ENCODE results near the gene ACYP1.
"Not testable (repeated sequence)": the region's sequence is repeated elsewhere in the genome, so short reads cannot be mapped to it uniquely, and the experiment has no call there.

The ACYP1 gene

DNA sequence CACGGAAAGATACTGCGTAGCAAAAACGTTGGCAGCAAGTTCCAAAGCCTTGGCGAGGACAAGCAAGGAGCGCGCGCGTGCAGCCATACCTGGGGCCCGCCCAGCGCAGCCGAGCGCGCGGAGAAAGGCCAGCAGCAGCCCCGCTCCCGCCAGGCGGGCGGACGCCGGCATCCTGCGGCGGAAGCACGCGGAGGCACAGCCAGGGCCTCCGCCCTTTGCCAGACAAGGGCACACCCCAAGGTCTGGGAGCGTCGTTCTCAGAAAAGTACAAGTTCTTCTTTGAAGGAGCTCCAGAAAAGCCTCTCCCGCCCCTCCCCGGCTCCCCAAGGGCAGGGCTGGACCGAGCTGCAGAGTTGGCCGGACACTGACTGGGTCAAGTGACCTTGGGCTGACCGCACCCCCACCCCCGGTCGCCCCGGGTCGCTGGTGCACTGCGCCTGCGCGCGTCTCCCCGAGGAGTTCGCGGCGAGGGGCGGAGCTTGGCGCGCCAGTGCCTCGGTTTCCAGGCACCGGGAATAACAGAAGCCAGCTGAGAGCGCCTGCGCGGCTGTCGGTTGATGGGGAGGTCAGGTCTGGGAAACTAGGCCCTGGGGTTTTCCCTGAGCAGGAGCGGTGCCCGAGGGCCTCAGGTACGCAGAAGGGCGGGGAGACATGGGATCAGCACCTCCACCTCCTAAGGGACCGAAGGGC lies 5.4 kb upstream of the ACYP1 start, which contains the start of gene ZC2HC1C:
Gene ZC2HC1C (plus strand): TSS at position 521 of the 690 bp plus-strand sequence. CDS start 933 bp downstream, outside the sequence.
- TF ChIP-seq, protein P1, sequence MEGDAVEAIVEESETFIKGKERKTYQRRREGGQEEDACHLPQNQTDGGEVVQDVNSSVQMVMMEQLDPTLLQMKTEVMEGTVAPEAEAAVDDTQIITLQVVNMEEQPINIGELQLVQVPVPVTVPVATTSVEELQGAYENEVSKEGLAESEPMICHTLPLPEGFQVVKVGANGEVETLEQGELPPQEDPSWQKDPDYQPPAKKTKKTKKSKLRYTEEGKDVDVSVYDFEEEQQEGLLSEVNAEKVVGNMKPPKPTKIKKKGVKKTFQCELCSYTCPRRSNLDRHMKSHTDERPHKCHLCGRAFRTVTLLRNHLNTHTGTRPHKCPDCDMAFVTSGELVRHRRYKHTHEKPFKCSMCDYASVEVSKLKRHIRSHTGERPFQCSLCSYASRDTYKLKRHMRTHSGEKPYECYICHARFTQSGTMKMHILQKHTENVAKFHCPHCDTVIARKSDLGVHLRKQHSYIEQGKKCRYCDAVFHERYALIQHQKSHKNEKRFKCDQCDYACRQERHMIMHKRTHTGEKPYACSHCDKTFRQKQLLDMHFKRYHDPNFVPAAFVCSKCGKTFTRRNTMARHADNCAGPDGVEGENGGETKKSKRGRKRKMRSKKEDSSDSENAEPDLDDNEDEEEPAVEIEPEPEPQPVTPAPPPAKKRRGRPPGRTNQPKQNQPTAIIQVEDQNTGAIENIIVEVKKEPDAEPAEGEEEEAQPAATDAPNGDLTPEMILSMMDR (IDR thresholded peaks at IDR 0.05; ENCODE audit: low read depth, low read length) = no peak
- H3K4me3 ChIP-seq (ENCODE audit: low read depth, low read length) = peak within 1 kb of the TSS; percentile 64

DNA sequence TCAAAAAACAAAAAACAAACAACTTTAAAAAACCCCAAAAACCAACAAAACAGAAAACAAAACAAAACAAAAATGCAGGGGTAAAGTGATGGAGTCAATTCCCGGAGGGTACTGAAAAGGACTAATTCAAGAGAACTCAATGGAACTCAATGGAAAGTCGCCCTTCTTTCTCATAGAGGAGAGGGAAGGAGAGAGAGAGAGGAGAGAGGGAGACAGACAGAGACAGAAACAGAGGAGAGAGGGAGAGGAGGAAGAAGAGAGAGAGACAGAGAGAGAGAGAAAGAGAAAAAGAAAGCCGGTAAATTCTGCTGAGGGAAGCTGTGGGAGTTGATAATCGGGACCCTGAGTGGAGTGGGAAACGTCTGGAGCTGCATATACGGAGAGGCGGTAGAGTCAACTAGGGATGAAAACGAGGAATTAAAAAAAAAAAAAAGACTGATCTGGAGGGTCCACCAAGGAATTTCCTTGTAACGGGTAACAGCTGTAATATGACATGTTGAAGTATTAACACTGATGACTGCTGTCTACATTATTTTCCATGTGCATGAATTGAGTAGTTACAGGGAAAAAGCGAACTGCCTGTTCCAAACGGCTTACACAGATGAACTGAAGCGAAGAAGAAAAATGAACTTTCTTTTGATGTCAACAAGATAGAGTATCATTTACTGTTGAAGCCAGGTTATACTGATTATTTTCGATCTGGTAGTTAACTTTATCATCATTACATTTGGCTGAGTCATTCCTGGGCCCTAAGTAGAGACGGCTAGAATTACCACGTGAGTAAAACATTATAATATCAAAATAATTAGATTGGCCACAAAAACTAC lies 4.7 kb upstream of the ACYP1 start:
- H3K4me3 ChIP-seq (ENCODE audit: low read depth, low read length) = peak overlapping the region; percentile 64
- TF ChIP-seq, protein P1 (IDR thresholded peaks at IDR 0.05; ENCODE audit: low read depth, low read length) = no peak

DNA sequence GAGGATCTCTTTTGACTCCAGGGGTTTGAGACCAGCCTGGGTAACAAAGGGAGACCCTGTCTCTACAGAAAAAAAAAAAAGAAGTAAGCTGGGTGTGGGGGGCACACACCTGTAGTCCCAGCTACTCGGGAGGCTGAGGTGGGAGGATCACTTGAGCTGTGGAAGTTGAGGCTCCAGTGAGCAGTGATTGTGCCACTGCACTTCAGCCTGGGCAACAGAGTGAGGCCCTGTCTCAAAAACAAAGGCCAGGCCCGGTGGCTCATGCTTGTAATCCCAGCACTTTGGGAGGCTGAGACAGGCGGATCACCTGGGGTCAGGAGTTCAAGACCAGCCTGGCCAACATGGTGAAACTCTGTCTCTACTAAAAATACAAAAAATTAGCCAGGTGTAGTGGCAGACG lies 3.9 kb upstream of the ACYP1 start:
- not testable (repeated sequence) for H3K4me3 ChIP-seq (ENCODE audit: low read depth, low read length)

DNA sequence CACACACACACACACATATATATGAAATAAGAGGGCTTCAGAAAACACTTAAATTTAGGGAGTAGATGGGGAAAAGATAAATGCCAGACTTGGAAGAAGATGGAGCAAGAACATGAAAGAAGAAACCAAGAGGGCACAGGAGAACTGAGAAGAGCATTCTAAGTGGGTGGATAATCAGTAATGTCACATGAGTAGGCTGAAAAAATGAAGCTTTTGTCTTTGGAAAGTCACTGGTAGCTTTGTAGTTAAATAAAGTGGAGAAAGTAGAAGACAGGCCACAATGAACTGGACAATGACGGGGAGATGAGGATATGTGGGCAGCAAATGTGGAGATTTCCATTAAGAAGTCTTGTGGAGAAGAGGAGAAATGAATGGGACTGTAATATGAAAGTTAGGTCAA lies 3.4 kb upstream of the ACYP1 start:
- TF ChIP-seq, protein P1 (IDR thresholded peaks at IDR 0.05; ENCODE audit: low read depth, low read length) = no peak
- no peak overlapping the region for H3K4me3 ChIP-seq (ENCODE audit: low read depth, low read length)

DNA sequence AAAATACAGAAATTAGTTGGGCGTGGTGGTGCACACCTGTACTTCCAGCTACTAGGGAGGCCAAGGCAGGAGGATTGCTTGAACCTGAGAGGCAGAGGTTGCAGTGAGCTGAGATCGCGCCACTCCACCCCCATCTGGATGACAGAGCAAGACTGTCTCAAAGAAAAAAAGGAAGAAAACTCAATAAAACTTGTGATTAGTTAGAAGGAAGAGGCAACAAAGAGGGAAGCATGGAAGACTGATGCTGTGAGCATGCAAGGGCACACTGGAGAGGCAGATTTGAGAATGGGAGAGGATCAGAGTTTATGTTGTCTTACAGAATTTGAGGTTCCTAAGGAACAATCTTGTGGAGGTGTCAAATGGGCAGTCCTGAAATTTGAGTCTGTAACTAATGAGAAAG lies 2.9 kb upstream of the ACYP1 start:
- no peak overlapping the region for H3K4me3 ChIP-seq (ENCODE audit: low read depth, low read length)
- TF ChIP-seq, protein P1 (IDR thresholded peaks at IDR 0.05; ENCODE audit: low read depth, low read length) = no peak

DNA sequence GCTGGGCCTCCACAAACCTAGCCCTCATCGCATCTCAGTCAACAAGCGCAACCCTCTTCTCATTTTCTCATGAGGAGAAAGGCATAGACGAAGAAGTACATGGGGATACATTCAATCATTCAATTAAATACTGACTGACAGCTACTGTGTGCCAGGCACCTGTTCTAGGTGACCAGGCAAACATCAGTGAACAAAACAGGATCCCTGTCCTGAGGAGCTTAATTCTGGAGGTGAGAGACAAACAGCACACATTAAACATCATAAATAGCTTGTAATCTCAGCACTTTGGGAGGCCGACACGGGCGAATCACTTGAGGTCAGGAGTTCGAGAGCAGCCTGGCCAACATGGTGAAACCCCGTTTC lies 362 bp upstream of the ACYP1 start:
- peak overlapping the region; percentile 94 for H3K4me3 ChIP-seq (ENCODE audit: low read depth, low read length)
- TF ChIP-seq, protein P1 (IDR thresholded peaks at IDR 0.05; ENCODE audit: low read depth, low read length) = no peak

DNA sequence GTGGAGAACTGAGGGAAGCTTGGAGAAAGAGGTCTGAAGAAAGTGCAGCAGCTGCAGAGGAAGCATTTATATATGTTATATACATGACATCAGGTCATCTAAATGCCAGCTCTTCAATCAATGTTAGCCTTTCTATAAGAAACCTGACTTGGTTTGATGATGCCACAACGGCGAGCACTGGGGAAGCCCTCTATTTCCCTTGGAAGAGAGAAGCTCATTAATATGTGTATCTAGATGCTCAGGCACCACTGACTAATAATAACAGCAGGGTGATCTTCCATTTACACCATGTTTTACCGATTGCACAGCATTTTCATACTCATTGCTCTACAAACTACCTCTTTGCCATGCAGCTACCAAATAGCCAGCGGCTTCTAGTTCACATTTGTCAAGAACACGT lies 811 bp downstream of the ACYP1 start:
- TF ChIP-seq, protein P1 (IDR thresholded peaks at IDR 0.05; ENCODE audit: low read depth, low read length) = no peak
- peak overlapping the region; percentile 94 for H3K4me3 ChIP-seq (ENCODE audit: low read depth, low read length)
